WTC11 (cell line): ENCODE data around the gene ZNF532. TPM values are rescaled to one million over a fixed set of nuclear protein-coding genes. Genes with fewer than 3 reads are reported as not detected.

Source experiments
- ATAC-seq: fragments of 200-7000 bp; cut with Tn5 transposase; 2 replicates; pipeline ENCODE4 v1.10.0; 2021; ENCODE audit warnings: mild to moderate bottlenecking, moderate library complexity
- CTCF ChIA-PET: fragments of 300-600 bp; sonication (Branson Sonifier 250); formaldehyde crosslinking; loops from one replicate; lab custom pipeline; 2021; ENCODE audit warnings: antibody characterized with exemption; lab: Charles Lee
- POLR2A ChIA-PET: fragments of 350-600 bp; sonication (Branson Sonifier 250); formaldehyde crosslinking; loops from one replicate; lab custom pipeline; 2021; ENCODE audit warnings: antibody characterized with exemption; lab: Charles Lee
- DNase-seq: peaks from one replicate; pipeline ENCODE4 v3.0.0; 2021; ENCODE audit warnings: low spot score
- H3K27ac Mint-ChIP-seq: 2 replicates; pipeline ENCODE4 v1.8.0; 2021; ENCODE audit warnings: mixed read lengths
- H3K27me3 Mint-ChIP-seq: 2 replicates; pipeline ENCODE4 v1.8.0; 2021; ENCODE audit warnings: low read depth, mild to moderate bottlenecking, moderate library complexity, mixed read lengths
- H3K36me3 Mint-ChIP-seq: 2 replicates; pipeline ENCODE4 v1.8.0; 2021; ENCODE audit warnings: mixed read lengths
- H3K4me1 Mint-ChIP-seq: 2 replicates; pipeline ENCODE4 v1.8.0; 2022; ENCODE audit warnings: mixed read lengths
- H3K4me3 Mint-ChIP-seq: 2 replicates; pipeline ENCODE4 v1.8.0; 2021; ENCODE audit warnings: mild to moderate bottlenecking, moderate library complexity, mixed read lengths
- H3K9me3 Mint-ChIP-seq: 2 replicates; pipeline ENCODE4 v1.8.0; 2021; ENCODE audit warnings: mixed read lengths
- ETV6 ChIP-seq: sonication (generic); formaldehyde crosslinking; IDR thresholded peaks from 2 replicates; pipeline ENCODE4 v1.8.1; 2022; ENCODE audit warnings: mild to moderate bottlenecking, missing genetic modification reagents
- RELA ChIP-seq: sonication (generic); formaldehyde crosslinking; IDR thresholded peaks from 2 replicates; pipeline ENCODE4 v1.8.1; 2022; ENCODE audit warnings: missing genetic modification reagents, mild to moderate bottlenecking, borderline replicate concordance
- total RNA-seq: library from RNA; stranded (reverse); gene quantifications from 3 replicates; pipeline ENCODE4 v1.2.3, GENCODE V29; 2021
- TF ChIP-seq, protein P1 (sequence below): fragments of 250-450 bp; sonication (Bioruptor Pico); IDR thresholded peaks from 2 replicates; pipeline ENCODE4 v1.9.0; 2021; ENCODE audit warnings: mild to moderate bottlenecking
- TF ChIP-seq, protein P2 (sequence below): fragments of 250-450 bp; sonication (Bioruptor Pico); IDR thresholded peaks from 2 replicates; pipeline ENCODE4 v1.9.0; 2021; ENCODE audit warnings: mild to moderate bottlenecking

Gene ZNF532
- total RNA-seq, 1 experiment from 2014 or later = 171 TPM

DNA sequence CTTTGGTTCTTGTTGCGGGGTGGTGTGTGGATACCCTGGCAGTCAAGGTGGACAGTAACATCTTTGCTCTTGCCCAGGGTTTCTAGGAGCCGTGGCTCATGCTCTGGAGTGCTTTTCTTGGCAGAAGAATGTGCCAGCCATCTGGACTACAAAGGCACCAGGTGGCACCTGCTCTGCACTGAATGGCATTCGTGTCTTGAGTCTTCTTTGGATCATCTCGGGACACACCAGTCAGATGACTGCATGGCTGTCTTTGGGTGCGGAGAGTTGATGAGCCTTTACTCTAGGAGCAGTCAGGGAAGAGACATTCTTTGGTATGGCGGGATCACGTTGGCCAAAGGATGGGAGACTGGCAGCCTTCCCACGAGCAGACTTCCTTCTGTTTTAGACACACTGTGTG lies 170.9 kb downstream of the ZNF532 start:
- H3K36me3 Mint-ChIP-seq = no peaks in the 10 kb centered on the region
- no peak overlapping the region for H3K27ac Mint-ChIP-seq

More for the DNA sequence above, 170.9 kb downstream of the ZNF532 start:
- Mint-ChIP-seq H3K4me3 (no peak overlapping the region), H3K27me3 (no peaks in the 10 kb centered on the region), H3K9me3 (no peaks in the 10 kb centered on the region)
- ATAC-seq = no peak
- CTCF ChIA-PET = interaction anchor here (0.6 to 1.2 kb wide), 2 partner anchors 263 to 272 kb away, joined by 3 to 4 read pairs; no protein-coding TSS in a partner anchor
- no peak for DNase-seq
- POLR2A ChIA-PET = no interaction called here
- TF ChIP-seq, protein P1, sequence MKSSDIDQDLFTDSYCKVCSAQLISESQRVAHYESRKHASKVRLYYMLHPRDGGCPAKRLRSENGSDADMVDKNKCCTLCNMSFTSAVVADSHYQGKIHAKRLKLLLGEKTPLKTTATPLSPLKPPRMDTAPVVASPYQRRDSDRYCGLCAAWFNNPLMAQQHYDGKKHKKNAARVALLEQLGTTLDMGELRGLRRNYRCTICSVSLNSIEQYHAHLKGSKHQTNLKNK (CRISPR knock-in tag) = no peak
- TF ChIP-seq RELA (no peak), ETV6 (CRISPR knock-in tag) (no peak)
- TF ChIP-seq, protein P2, sequence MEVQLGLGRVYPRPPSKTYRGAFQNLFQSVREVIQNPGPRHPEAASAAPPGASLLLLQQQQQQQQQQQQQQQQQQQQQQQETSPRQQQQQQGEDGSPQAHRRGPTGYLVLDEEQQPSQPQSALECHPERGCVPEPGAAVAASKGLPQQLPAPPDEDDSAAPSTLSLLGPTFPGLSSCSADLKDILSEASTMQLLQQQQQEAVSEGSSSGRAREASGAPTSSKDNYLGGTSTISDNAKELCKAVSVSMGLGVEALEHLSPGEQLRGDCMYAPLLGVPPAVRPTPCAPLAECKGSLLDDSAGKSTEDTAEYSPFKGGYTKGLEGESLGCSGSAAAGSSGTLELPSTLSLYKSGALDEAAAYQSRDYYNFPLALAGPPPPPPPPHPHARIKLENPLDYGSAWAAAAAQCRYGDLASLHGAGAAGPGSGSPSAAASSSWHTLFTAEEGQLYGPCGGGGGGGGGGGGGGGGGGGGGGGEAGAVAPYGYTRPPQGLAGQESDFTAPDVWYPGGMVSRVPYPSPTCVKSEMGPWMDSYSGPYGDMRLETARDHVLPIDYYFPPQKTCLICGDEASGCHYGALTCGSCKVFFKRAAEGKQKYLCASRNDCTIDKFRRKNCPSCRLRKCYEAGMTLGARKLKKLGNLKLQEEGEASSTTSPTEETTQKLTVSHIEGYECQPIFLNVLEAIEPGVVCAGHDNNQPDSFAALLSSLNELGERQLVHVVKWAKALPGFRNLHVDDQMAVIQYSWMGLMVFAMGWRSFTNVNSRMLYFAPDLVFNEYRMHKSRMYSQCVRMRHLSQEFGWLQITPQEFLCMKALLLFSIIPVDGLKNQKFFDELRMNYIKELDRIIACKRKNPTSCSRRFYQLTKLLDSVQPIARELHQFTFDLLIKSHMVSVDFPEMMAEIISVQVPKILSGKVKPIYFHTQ (CRISPR knock-in tag) = no peak
- TF ChIP-seq, all 79 proteins: peak for 0
- 0 out of 2 replicates have a peak, but pooled peaks cover 3% of the 10 kb centered on the region for H3K4me1 Mint-ChIP-seq

Other genes starting within 250 kb of the ZNF532 start
- gene ALPK2, start 235.8 kb upstream of the ZNF532 start, total RNA-seq = 0.07 to 0.18 TPM (median 0.07 TPM) in 3 replicates
- gene MALT1, start 193.4 kb upstream of the ZNF532 start, total RNA-seq = 11.2 to 13.6 TPM (median 13.2 TPM) in 3 replicates